ENCODE measurements around the gene MFF.

GRCh38 chr2:227388537-227389011 is 63.5 kb downstream of the MFF start:
- no peak for TF ChIP-seq CTCF (IDR thresholded peaks at IDR 0.05)
- TF ChIP-seq EZH2 (IDR thresholded peaks at IDR 0.05), result no peak

Data from neural progenitor cell (in vitro differentiated cells).